Measurements from ENCODE around the gene AMN1. TPM values are rescaled to one million over a fixed set of nuclear protein-coding genes. Genes with fewer than 3 reads are reported as not detected.

AMN1 gene
- total and polyA plus RNA-seq, 2 donors from 2014 or later = 12.5 to 13.9 TPM

DNA sequence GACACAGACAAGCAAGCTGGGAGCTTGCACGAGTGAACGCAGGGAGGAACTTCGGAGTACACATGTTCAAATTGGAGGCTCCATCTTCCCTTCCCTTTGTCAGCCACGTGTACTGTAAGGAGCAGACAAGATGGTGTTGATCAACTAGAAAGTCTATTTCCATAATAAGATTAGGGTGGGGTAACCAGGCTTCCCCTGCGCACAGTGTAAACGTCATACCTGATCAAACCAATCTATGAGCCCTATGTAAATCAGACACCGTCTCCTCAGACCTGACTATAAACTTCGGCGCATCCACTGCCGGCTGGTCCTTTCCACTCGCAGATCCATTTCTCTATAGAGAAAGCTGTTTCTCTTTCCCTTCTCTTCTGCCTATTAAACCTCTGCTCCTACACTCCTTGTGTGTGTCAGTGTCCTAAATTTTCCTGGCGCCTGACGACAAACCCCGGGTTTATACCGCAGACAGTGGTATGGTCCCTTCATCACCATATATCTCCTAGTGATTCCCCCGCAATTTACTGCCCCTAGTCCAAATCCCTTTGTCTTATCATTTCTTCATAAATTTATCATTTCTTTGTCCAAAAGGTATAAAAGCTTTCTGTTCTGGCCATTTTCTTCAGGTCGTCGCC, 76.8 kb downstream of the AMN1 start:
- intact Hi-C loops (cut with DNase I) = no loop called here
- no peak overlapping the region for H3K4me3 ChIP-seq (ENCODE audit: low read length in 3 of 3)
- H3K27me3 ChIP-seq (ENCODE audit: control insufficient read depth, insufficient read depth, low read length) = no peaks in the 10 kb centered on the region
- H3K36me3 ChIP-seq (ENCODE audit: control insufficient read depth in 2 of 3, insufficient read depth in 3 of 3, low read length in 3 of 3) = no peaks in the 10 kb centered on the region
- no peak overlapping the region for H3K27ac ChIP-seq (ENCODE audit: low read depth in 2 of 2, low read length in 2 of 2)
- DNase-seq = no peak
- no peak for TF ChIP-seq CTCF (IDR thresholded peaks at IDR 0.05; ENCODE audit: borderline replicate concordance, extremely low read depth, insufficient read depth)
- no peak for FAIRE-seq
- no peaks in the 10 kb centered on the region for H3K9me3 ChIP-seq (ENCODE audit: control insufficient read depth in 2 of 3, insufficient read depth in 1 of 3, low read length in 3 of 3)
- H3K9ac ChIP-seq (ENCODE audit: low read length in 3 of 3) = no peak overlapping the region
- no peaks in the 10 kb centered on the region for H3K4me1 ChIP-seq (ENCODE audit: control insufficient read depth in 2 of 3, insufficient read depth in 2 of 3, low read depth in 1 of 3, low read length in 3 of 3)

GRCh38 chr12:31650918-31651317, 77.9 kb downstream of the AMN1 start:
- DNase-seq (peak in 2 of 5 donors; percentile 43 to 54), FAIRE-seq (no peak)
- peaks cover 0 to 2% (median 0%) of the 10 kb centered on the region in 3 donors for H3K4me1 ChIP-seq (ENCODE audit: control insufficient read depth in 2 of 3, insufficient read depth in 2 of 3, low read depth in 1 of 3, low read length in 3 of 3)
- no peaks in the 10 kb centered on the region for H3K36me3 ChIP-seq (ENCODE audit: control insufficient read depth in 2 of 3, insufficient read depth in 3 of 3, low read length in 3 of 3)
- no peak for TF ChIP-seq CTCF (IDR thresholded peaks at IDR 0.05; ENCODE audit: borderline replicate concordance, extremely low read depth, insufficient read depth)
- intact Hi-C loops (cut with DNase I) = no loop called here
- no peaks in the 10 kb centered on the region for H3K27me3 ChIP-seq (ENCODE audit: control insufficient read depth, insufficient read depth, low read length)
- peak overlapping the region in 1 of 3 donors; percentile 42 for H3K4me3 ChIP-seq (ENCODE audit: low read length in 3 of 3)
- H3K9me3 ChIP-seq (ENCODE audit: control insufficient read depth in 2 of 3, insufficient read depth in 1 of 3, low read length in 3 of 3) = no peaks in the 10 kb centered on the region
- H3K27ac ChIP-seq (ENCODE audit: low read depth in 2 of 2, low read length in 2 of 2) = peak overlapping the region in 1 of 2 donors; percentile 48
- no peak overlapping the region for H3K9ac ChIP-seq (ENCODE audit: low read length in 3 of 3)

GRCh38 chr12:31647086-31647491, 81.7 kb downstream of the AMN1 start:
- H3K36me3 ChIP-seq (ENCODE audit: control insufficient read depth in 2 of 3, insufficient read depth in 3 of 3, low read length in 3 of 3) = no peaks in the 10 kb centered on the region
- H3K9me3 ChIP-seq (ENCODE audit: control insufficient read depth in 2 of 3, insufficient read depth in 1 of 3, low read length in 3 of 3) = no peaks in the 10 kb centered on the region
- no peak for TF ChIP-seq CTCF (IDR thresholded peaks at IDR 0.05; ENCODE audit: borderline replicate concordance, extremely low read depth, insufficient read depth)
- intact Hi-C loops (cut with DNase I) = no loop called here
- DNase-seq (peak in 4 of 5 donors; percentile 56 to 83 (median 70)), FAIRE-seq (no peak)
- H3K4me1 ChIP-seq (ENCODE audit: control insufficient read depth in 2 of 3, insufficient read depth in 2 of 3, low read depth in 1 of 3, low read length in 3 of 3) = peaks cover 0 to 2% (median 0%) of the 10 kb centered on the region in 3 donors
- no peak overlapping the region for H3K9ac ChIP-seq (ENCODE audit: low read length in 3 of 3)
- H3K27me3 ChIP-seq (ENCODE audit: control insufficient read depth, insufficient read depth, low read length) = no peaks in the 10 kb centered on the region
- no peak overlapping the region for H3K4me3 ChIP-seq (ENCODE audit: low read length in 3 of 3)
- no peak overlapping the region for H3K27ac ChIP-seq (ENCODE audit: low read depth in 2 of 2, low read length in 2 of 2)

Measured in kidney (tissue), 14 donors.